WTC11 (cell line): Measurements from ENCODE around the gene MOB4. TPM values are rescaled to one million over a fixed set of nuclear protein-coding genes. Genes with fewer than 3 reads are reported as not detected.
"Not testable (repeated sequence)": the region's sequence is repeated elsewhere in the genome, so short reads cannot be mapped to it uniquely, and the experiment has no call there.

Experiments used
- ATAC-seq: fragments of 200-7000 bp; cut with Tn5 transposase; 2 replicates; pipeline ENCODE4 v1.10.0; 2021; ENCODE audit warnings: mild to moderate bottlenecking, moderate library complexity
- CTCF ChIA-PET: fragments of 300-600 bp; sonication (Branson Sonifier 250); formaldehyde crosslinking; loops from one replicate; lab custom pipeline; 2021; ENCODE audit warnings: antibody characterized with exemption; lab: Charles Lee
- POLR2A ChIA-PET: fragments of 350-600 bp; sonication (Branson Sonifier 250); formaldehyde crosslinking; loops from one replicate; lab custom pipeline; 2021; ENCODE audit warnings: antibody characterized with exemption; lab: Charles Lee
- DNase-seq: peaks from one replicate; pipeline ENCODE4 v3.0.0; 2021; ENCODE audit warnings: low spot score
- H3K27ac Mint-ChIP-seq: 2 replicates; pipeline ENCODE4 v1.8.0; 2021; ENCODE audit warnings: mixed read lengths
- H3K27me3 Mint-ChIP-seq: 2 replicates; pipeline ENCODE4 v1.8.0; 2021; ENCODE audit warnings: low read depth, mild to moderate bottlenecking, moderate library complexity, mixed read lengths
- H3K36me3 Mint-ChIP-seq: 2 replicates; pipeline ENCODE4 v1.8.0; 2021; ENCODE audit warnings: mixed read lengths
- H3K4me1 Mint-ChIP-seq: 2 replicates; pipeline ENCODE4 v1.8.0; 2022; ENCODE audit warnings: mixed read lengths
- H3K4me3 Mint-ChIP-seq: 2 replicates; pipeline ENCODE4 v1.8.0; 2021; ENCODE audit warnings: mild to moderate bottlenecking, moderate library complexity, mixed read lengths
- H3K9me3 Mint-ChIP-seq: 2 replicates; pipeline ENCODE4 v1.8.0; 2021; ENCODE audit warnings: mixed read lengths
- ATF2 ChIP-seq: sonication (generic); formaldehyde crosslinking; IDR thresholded peaks from 2 replicates; pipeline ENCODE4 v1.8.1; 2022; ENCODE audit warnings: low read depth, missing genetic modification reagents, borderline replicate concordance
- FOXP1 ChIP-seq: sonication (generic); formaldehyde crosslinking; IDR thresholded peaks from 2 replicates; pipeline ENCODE4 v1.8.0; 2022; ENCODE audit warnings: missing genetic modification reagents, mild to moderate bottlenecking, moderate library complexity, borderline replicate concordance
- GTF2I ChIP-seq: fragments of 250-450 bp; sonication (Bioruptor Pico); conservative IDR thresholded peaks from 2 replicates; pipeline ENCODE4 v1.4.0; 2021; ENCODE audit warnings: mild to moderate bottlenecking
- IRF1 ChIP-seq: sonication (generic); formaldehyde crosslinking; IDR thresholded peaks from 2 replicates; pipeline ENCODE4 v1.8.0; 2023; ENCODE audit warnings: missing genetic modification reagents
- MAX ChIP-seq: sonication (generic); formaldehyde crosslinking; IDR thresholded peaks from 2 replicates; pipeline ENCODE4 v1.8.0; 2022; ENCODE audit warnings: mild to moderate bottlenecking, missing genetic modification reagents
- MXD4 ChIP-seq: fragments of 250-450 bp; sonication (Bioruptor Pico); IDR thresholded peaks from 2 replicates; pipeline ENCODE4 v1.8.0; 2021; ENCODE audit warnings: mild to moderate bottlenecking, moderate library complexity, borderline replicate concordance
- NFATC4 ChIP-seq: fragments of 250-450 bp; sonication (Bioruptor Pico); IDR thresholded peaks from 2 replicates; pipeline ENCODE4 v1.9.0; 2021; ENCODE audit warnings: mild to moderate bottlenecking
- NFE2L1 ChIP-seq: sonication (generic); formaldehyde crosslinking; IDR thresholded peaks from 2 replicates; pipeline ENCODE4 v1.8.1; 2023; ENCODE audit warnings: missing genetic modification reagents
- NR1H2 ChIP-seq: sonication (generic); formaldehyde crosslinking; IDR thresholded peaks from 2 replicates; pipeline ENCODE4 v1.9.0; 2021; ENCODE audit warnings: mild to moderate bottlenecking, moderate library complexity, missing genetic modification reagents
- SMAD3 ChIP-seq: sonication (generic); formaldehyde crosslinking; IDR thresholded peaks from 2 replicates; pipeline ENCODE4 v1.8.0; 2022; ENCODE audit warnings: missing genetic modification reagents, mild to moderate bottlenecking, borderline replicate concordance
- SMAD4 ChIP-seq: sonication (generic); formaldehyde crosslinking; IDR thresholded peaks from 2 replicates; pipeline ENCODE4 v1.8.0; 2022; ENCODE audit warnings: mild to moderate bottlenecking, missing genetic modification reagents
- TEAD4 ChIP-seq: sonication (generic); formaldehyde crosslinking; IDR thresholded peaks from 2 replicates; pipeline ENCODE4 v1.8.0; 2022; ENCODE audit warnings: mild to moderate bottlenecking, missing genetic modification reagents
- TP53 ChIP-seq: sonication (generic); formaldehyde crosslinking; IDR thresholded peaks from 2 replicates; pipeline ENCODE4 v1.8.1; 2023; ENCODE audit warnings: mild to moderate bottlenecking, missing genetic modification reagents
- ZNF121 ChIP-seq: sonication (generic); formaldehyde crosslinking; IDR thresholded peaks from 2 replicates; pipeline ENCODE4 v1.8.0; 2023; ENCODE audit warnings: missing genetic modification reagents
- ZNF219 ChIP-seq: sonication (generic); formaldehyde crosslinking; IDR thresholded peaks from 2 replicates; pipeline ENCODE4 v1.8.0; 2023; ENCODE audit warnings: missing genetic modification reagents, mild to moderate bottlenecking, borderline replicate concordance
- ZNF263 ChIP-seq: sonication (generic); formaldehyde crosslinking; IDR thresholded peaks from 2 replicates; pipeline ENCODE4 v1.8.1; 2022; ENCODE audit warnings: low read depth, mild to moderate bottlenecking, moderate library complexity, missing genetic modification reagents
- ZNF671 ChIP-seq: fragments of 250-450 bp; sonication (Bioruptor Pico); IDR thresholded peaks from 2 replicates; pipeline ENCODE4 v1.8.0; 2021; ENCODE audit warnings: mild to moderate bottlenecking
- total RNA-seq: library from RNA; stranded (reverse); gene quantifications from 3 replicates; pipeline ENCODE4 v1.2.3, GENCODE V29; 2021
- TF ChIP-seq, protein P1 (sequence below): fragments of 250-450 bp; sonication (Bioruptor Pico); IDR thresholded peaks from 2 replicates; pipeline ENCODE4 v1.8.0; 2021; ENCODE audit warnings: mild to moderate bottlenecking
- TF ChIP-seq, protein P2 (sequence below): sonication (generic); formaldehyde crosslinking; conservative IDR thresholded peaks from 2 replicates; pipeline ENCODE4 v1.8.1; 2022; ENCODE audit warnings: mild to moderate bottlenecking, missing genetic modification reagents

The MOB4 gene
- total RNA-seq, 1 experiment from 2014 or later: 47.8 TPM

GRCh38 chr2:197480165-197481036 is 35.5 kb upstream of the MOB4 start:
- CTCF ChIA-PET: no interaction called here
- ATAC-seq: no peak
- peak overlapping the region; percentile 40; the same call in 1 of the 2 replicates for H3K27ac Mint-ChIP-seq

DNA sequence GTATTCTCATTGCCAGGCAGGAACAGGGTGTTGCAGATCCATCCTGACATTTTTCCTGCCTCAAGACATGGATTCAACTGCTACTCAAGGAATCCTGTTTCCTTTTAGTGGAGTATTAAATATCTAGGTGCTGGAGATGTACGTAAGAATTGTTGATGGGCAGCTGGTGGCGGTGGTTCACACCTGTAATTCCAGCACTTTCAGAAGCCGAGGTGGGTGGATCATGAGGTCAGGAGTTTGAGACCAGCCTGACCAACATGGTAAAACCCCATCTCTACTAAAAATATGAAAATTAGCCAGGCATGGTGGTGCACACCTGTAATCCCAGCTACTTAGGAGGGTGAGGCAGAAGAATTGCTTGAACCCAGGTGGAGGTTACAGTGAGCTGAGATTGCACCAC is 31.6 kb upstream of the MOB4 start:
- ChIA-PET POLR2A (interaction anchor here (0.6 to 2.0 kb wide), 2 partner anchors 15 to 20 kb away, joined by 3 to 12 read pairs; partner anchors contain the start of genes HSPD1 and HSPE1), CTCF (interaction anchor here (0.9 kb wide), 1 partner anchor 116 kb away, joined by 4 read pairs; no protein-coding TSS in a partner anchor)
- not testable (repeated sequence) for H3K4me1 Mint-ChIP-seq, H3K9me3 Mint-ChIP-seq, H3K4me3 Mint-ChIP-seq, DNase-seq, H3K27me3 Mint-ChIP-seq, ATAC-seq, H3K27ac Mint-ChIP-seq
- TF ChIP-seq NFATC4 (CRISPR knock-in tag): peak; percentile 54; the same call in 1 of the 2 replicates
- TF ChIP-seq, protein P1, sequence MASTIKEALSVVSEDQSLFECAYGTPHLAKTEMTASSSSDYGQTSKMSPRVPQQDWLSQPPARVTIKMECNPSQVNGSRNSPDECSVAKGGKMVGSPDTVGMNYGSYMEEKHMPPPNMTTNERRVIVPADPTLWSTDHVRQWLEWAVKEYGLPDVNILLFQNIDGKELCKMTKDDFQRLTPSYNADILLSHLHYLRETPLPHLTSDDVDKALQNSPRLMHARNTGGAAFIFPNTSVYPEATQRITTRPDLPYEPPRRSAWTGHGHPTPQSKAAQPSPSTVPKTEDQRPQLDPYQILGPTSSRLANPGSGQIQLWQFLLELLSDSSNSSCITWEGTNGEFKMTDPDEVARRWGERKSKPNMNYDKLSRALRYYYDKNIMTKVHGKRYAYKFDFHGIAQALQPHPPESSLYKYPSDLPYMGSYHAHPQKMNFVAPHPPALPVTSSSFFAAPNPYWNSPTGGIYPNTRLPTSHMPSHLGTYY (CRISPR knock-in tag): 0 out of 2 replicates have a peak, but pooled peaks have one; percentile 56
- peaks cover 57% of the 10 kb centered on the region for H3K36me3 Mint-ChIP-seq

More at GRCh38 chr2:197480165-197481036, 35.5 kb upstream of the MOB4 start:
- TF ChIP-seq NFE2L1 (CRISPR knock-in tag) (no peak), ZNF219 (CRISPR knock-in tag) (no peak), SMAD3 (CRISPR knock-in tag) (no peak), NR1H2 (CRISPR knock-in tag) (no peak), ZNF121 (CRISPR knock-in tag) (no peak), GTF2I (no peak), TEAD4 (CRISPR knock-in tag) (no peak)
- TF ChIP-seq, all 79 proteins: peak for 0
- Mint-ChIP-seq H3K9me3 (peaks cover 10% of the 10 kb centered on the region; the same call in 1 of the 2 replicates), H3K4me3 (no peak overlapping the region), H3K4me1 (no peaks in the 10 kb centered on the region), H3K36me3 (peaks cover 34% of the 10 kb centered on the region), H3K27me3 (no peaks in the 10 kb centered on the region)
- no peak for DNase-seq
- POLR2A ChIA-PET: no interaction called here

GRCh38 chr2:197486175-197486574 is 29.7 kb upstream of the MOB4 start:
- peaks cover 10% of the 10 kb centered on the region; the same call in 1 of the 2 replicates for H3K9me3 Mint-ChIP-seq
- peak overlapping the region; percentile 76 for H3K27ac Mint-ChIP-seq
- ChIA-PET CTCF (no interaction called here), POLR2A (no interaction called here)
- ATAC-seq: no peak
- no peaks in the 10 kb centered on the region for H3K4me1 Mint-ChIP-seq
- DNase-seq: no peak
- TF ChIP-seq MAX (CRISPR knock-in tag): no peak
- peaks cover 74% of the 10 kb centered on the region for H3K36me3 Mint-ChIP-seq
- no peaks in the 10 kb centered on the region for H3K27me3 Mint-ChIP-seq
- H3K4me3 Mint-ChIP-seq: no peak overlapping the region

DNA sequence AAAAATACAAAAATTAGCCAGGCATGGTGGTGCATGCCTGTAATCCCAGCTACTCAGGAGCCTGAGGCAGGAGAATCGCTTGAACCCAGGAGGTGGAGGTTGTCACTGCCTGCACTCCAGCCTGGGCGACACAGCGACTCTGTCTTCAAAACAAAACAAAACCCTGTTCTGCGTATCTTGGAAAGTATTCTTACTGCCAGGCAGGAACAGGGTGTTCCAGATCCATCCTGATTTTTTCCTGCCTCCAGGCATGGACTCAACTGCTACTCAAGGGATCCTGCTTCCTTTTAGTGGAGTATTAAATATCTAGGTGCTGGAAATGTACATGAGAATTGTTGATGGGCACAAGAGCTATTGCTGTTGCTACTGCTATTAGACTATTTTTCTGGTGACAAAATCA is 28.5 kb upstream of the MOB4 start:
- ChIA-PET POLR2A (interaction anchor here (1.2 kb wide), 1 partner anchor 13 kb away, joined by 3 read pairs; the partner anchor contains the start of gene HSPE1), CTCF (no interaction called here)
- no peaks in the 10 kb centered on the region for H3K4me1 Mint-ChIP-seq
- H3K4me3 Mint-ChIP-seq: no peak overlapping the region
- H3K36me3 Mint-ChIP-seq: peaks cover 84% of the 10 kb centered on the region
- H3K9me3 Mint-ChIP-seq: peaks cover 10% of the 10 kb centered on the region; the same call in 1 of the 2 replicates
- peak overlapping the region; percentile 42; the same call in 1 of the 2 replicates for H3K27ac Mint-ChIP-seq
- no peak for ATAC-seq
- TF ChIP-seq IRF1 (CRISPR knock-in tag) (no peak), MXD4 (CRISPR knock-in tag) (no peak), ZNF671 (CRISPR knock-in tag) (no peak), FOXP1 (CRISPR knock-in tag) (no peak), TP53 (CRISPR knock-in tag) (no peak), ZNF263 (CRISPR knock-in tag) (no peak), SMAD4 (CRISPR knock-in tag) (no peak), ATF2 (no peak)
- TF ChIP-seq, protein P2, sequence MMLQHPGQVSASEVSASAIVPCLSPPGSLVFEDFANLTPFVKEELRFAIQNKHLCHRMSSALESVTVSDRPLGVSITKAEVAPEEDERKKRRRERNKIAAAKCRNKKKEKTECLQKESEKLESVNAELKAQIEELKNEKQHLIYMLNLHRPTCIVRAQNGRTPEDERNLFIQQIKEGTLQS (CRISPR knock-in tag): no peak
- H3K27me3 Mint-ChIP-seq: no peaks in the 10 kb centered on the region
- DNase-seq: no peak
